ENCODE measurements around the gene SLC35G4.
"Not testable (repeated sequence)": the region's sequence is repeated elsewhere in the genome, so short reads cannot be mapped to it uniquely, and the experiment has no call there.

Gene SLC35G4

GRCh38 chr18:11609488-11609887 lies at the start of gene SLC35G4:
SLC35G4 (plus strand) TSS chr18:11609596; CDS start chr18:11609596, 0 bp downstream.
- not testable (repeated sequence) for DNase-seq

- DNase-seq = no peak
Measured at GRCh38 chr18:11561293-11561692, 48.1 kb upstream of the SLC35G4 start.

GRCh38 chr18:11565716-11566115 lies 43.7 kb upstream of the SLC35G4 start:
- DNase-seq = no peak

GRCh38 chr18:11566236-11566965 lies 43.0 kb upstream of the SLC35G4 start:
- no peak for DNase-seq

- no peak for DNase-seq
Measured at GRCh38 chr18:11567396-11567795, 42.0 kb upstream of the SLC35G4 start.

GRCh38 chr18:11570073-11570588 lies 39.3 kb upstream of the SLC35G4 start:
- DNase-seq = no peak

GRCh38 chr18:11570769-11571412 lies 38.5 kb upstream of the SLC35G4 start:
- DNase-seq = no peak

- no peak for DNase-seq
Measured at GRCh38 chr18:11572201-11572600, 37.2 kb upstream of the SLC35G4 start.

GRCh38 chr18:11574545-11574944 lies 34.9 kb upstream of the SLC35G4 start:
- no peak for DNase-seq

GRCh38 chr18:11577271-11578112 lies 31.9 kb upstream of the SLC35G4 start:
- no peak for DNase-seq

GRCh38 chr18:11578799-11579198 lies 30.6 kb upstream of the SLC35G4 start:
- no peak for DNase-seq

GRCh38 chr18:11579916-11580315 lies 29.5 kb upstream of the SLC35G4 start:
- no peak for DNase-seq

- DNase-seq = no peak
Measured at GRCh38 chr18:11581286-11581685, 28.1 kb upstream of the SLC35G4 start.

- no peak for DNase-seq
Measured at GRCh38 chr18:11585596-11585995, 23.8 kb upstream of the SLC35G4 start.

- DNase-seq = no peak
Measured at GRCh38 chr18:11586896-11587295, 22.5 kb upstream of the SLC35G4 start.

GRCh38 chr18:11587432-11587831 lies 22.0 kb upstream of the SLC35G4 start:
- no peak for DNase-seq

- DNase-seq = no peak
Measured at GRCh38 chr18:11587846-11588245, 21.6 kb upstream of the SLC35G4 start.

- DNase-seq = no peak
Measured at GRCh38 chr18:11591957-11592356, 17.4 kb upstream of the SLC35G4 start.

GRCh38 chr18:11600321-11600720 lies 9.1 kb upstream of the SLC35G4 start:
- no peak for DNase-seq

- no peak for DNase-seq
Measured at GRCh38 chr18:11607906-11608305, 1.5 kb upstream of the SLC35G4 start.

GRCh38 chr18:11608618-11609017 lies 778 bp upstream of the SLC35G4 start:
- DNase-seq = not testable (repeated sequence)

- not testable (repeated sequence) for DNase-seq
Measured at GRCh38 chr18:11613073-11613472, 3.7 kb downstream of the SLC35G4 start.

- DNase-seq = not testable (repeated sequence)
Measured at GRCh38 chr18:11613611-11614010, 4.2 kb downstream of the SLC35G4 start.

Measured in NCI-H2029 treated with DMSO at 0.1 percent for 48 hours (cell line).